ENCODE results near the gene SLCO3A1.

The SLCO3A1 gene

GRCh38 chr15:91974321-91974720 is 120.8 kb downstream of the SLCO3A1 start:
- TF ChIP-seq CTCF (IDR thresholded peaks at IDR 0.05; ENCODE audit: extremely low read depth, missing control alignments) = no peak
- DNase-seq (ENCODE audit: low spot score) = no peak

- no peak for DNase-seq (ENCODE audit: low spot score)
- no peak for TF ChIP-seq CTCF (IDR thresholded peaks at IDR 0.05; ENCODE audit: extremely low read depth, missing control alignments)
Observed at GRCh38 chr15:91975241-91975978, 121.9 kb downstream of the SLCO3A1 start.

- TF ChIP-seq CTCF (IDR thresholded peaks at IDR 0.05; ENCODE audit: extremely low read depth, missing control alignments) = no peak
- DNase-seq (ENCODE audit: low spot score) = no peak
Observed at GRCh38 chr15:91976966-91977365, 123.5 kb downstream of the SLCO3A1 start.

GRCh38 chr15:91980502-91981267 is 127.2 kb downstream of the SLCO3A1 start:
- no peak for TF ChIP-seq CTCF (IDR thresholded peaks at IDR 0.05; ENCODE audit: extremely low read depth, missing control alignments)
- no peak for DNase-seq (ENCODE audit: low spot score)

GRCh38 chr15:91981821-91982800 is 128.6 kb downstream of the SLCO3A1 start:
- no peak for TF ChIP-seq CTCF (IDR thresholded peaks at IDR 0.05; ENCODE audit: extremely low read depth, missing control alignments)
- no peak for DNase-seq (ENCODE audit: low spot score)

- TF ChIP-seq CTCF (IDR thresholded peaks at IDR 0.05; ENCODE audit: extremely low read depth, missing control alignments) = no peak
- no peak for DNase-seq (ENCODE audit: low spot score)
Observed at GRCh38 chr15:91983729-91984340, 130.3 kb downstream of the SLCO3A1 start.

Data from GM20000 (cell line).